ENCODE data around the gene PTPRN2. TPM values are rescaled to one million over a fixed set of nuclear protein-coding genes. Genes with fewer than 3 reads are reported as not detected.

Gene PTPRN2
- total and polyA plus RNA-seq, 2 of the 8 experiments (the other 6 are each of a cell fraction or from before 2014, with no cell fraction given): 2.6 to 4.5 TPM

DNA sequence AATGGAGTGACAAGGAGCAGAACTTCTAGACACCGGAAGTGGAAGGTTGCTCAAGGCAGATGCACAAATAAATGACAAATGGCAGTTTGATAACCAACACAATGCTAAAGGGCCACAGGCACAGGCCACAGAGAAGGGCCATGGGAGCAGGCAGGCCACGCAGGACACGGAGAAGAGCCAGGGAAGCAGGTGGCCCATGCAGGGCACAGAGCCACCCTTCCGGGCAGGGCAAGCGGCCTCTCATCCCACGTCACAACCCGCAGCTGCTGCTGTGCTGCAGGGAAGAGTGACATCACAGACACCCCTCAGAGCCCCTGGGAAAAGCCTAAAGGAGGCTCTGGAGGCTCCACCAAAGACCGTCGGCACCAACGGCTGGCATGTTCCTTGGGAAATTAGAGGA is 328.5 kb downstream of the PTPRN2 start (continued):
- TF ChIP-seq, protein P1, sequence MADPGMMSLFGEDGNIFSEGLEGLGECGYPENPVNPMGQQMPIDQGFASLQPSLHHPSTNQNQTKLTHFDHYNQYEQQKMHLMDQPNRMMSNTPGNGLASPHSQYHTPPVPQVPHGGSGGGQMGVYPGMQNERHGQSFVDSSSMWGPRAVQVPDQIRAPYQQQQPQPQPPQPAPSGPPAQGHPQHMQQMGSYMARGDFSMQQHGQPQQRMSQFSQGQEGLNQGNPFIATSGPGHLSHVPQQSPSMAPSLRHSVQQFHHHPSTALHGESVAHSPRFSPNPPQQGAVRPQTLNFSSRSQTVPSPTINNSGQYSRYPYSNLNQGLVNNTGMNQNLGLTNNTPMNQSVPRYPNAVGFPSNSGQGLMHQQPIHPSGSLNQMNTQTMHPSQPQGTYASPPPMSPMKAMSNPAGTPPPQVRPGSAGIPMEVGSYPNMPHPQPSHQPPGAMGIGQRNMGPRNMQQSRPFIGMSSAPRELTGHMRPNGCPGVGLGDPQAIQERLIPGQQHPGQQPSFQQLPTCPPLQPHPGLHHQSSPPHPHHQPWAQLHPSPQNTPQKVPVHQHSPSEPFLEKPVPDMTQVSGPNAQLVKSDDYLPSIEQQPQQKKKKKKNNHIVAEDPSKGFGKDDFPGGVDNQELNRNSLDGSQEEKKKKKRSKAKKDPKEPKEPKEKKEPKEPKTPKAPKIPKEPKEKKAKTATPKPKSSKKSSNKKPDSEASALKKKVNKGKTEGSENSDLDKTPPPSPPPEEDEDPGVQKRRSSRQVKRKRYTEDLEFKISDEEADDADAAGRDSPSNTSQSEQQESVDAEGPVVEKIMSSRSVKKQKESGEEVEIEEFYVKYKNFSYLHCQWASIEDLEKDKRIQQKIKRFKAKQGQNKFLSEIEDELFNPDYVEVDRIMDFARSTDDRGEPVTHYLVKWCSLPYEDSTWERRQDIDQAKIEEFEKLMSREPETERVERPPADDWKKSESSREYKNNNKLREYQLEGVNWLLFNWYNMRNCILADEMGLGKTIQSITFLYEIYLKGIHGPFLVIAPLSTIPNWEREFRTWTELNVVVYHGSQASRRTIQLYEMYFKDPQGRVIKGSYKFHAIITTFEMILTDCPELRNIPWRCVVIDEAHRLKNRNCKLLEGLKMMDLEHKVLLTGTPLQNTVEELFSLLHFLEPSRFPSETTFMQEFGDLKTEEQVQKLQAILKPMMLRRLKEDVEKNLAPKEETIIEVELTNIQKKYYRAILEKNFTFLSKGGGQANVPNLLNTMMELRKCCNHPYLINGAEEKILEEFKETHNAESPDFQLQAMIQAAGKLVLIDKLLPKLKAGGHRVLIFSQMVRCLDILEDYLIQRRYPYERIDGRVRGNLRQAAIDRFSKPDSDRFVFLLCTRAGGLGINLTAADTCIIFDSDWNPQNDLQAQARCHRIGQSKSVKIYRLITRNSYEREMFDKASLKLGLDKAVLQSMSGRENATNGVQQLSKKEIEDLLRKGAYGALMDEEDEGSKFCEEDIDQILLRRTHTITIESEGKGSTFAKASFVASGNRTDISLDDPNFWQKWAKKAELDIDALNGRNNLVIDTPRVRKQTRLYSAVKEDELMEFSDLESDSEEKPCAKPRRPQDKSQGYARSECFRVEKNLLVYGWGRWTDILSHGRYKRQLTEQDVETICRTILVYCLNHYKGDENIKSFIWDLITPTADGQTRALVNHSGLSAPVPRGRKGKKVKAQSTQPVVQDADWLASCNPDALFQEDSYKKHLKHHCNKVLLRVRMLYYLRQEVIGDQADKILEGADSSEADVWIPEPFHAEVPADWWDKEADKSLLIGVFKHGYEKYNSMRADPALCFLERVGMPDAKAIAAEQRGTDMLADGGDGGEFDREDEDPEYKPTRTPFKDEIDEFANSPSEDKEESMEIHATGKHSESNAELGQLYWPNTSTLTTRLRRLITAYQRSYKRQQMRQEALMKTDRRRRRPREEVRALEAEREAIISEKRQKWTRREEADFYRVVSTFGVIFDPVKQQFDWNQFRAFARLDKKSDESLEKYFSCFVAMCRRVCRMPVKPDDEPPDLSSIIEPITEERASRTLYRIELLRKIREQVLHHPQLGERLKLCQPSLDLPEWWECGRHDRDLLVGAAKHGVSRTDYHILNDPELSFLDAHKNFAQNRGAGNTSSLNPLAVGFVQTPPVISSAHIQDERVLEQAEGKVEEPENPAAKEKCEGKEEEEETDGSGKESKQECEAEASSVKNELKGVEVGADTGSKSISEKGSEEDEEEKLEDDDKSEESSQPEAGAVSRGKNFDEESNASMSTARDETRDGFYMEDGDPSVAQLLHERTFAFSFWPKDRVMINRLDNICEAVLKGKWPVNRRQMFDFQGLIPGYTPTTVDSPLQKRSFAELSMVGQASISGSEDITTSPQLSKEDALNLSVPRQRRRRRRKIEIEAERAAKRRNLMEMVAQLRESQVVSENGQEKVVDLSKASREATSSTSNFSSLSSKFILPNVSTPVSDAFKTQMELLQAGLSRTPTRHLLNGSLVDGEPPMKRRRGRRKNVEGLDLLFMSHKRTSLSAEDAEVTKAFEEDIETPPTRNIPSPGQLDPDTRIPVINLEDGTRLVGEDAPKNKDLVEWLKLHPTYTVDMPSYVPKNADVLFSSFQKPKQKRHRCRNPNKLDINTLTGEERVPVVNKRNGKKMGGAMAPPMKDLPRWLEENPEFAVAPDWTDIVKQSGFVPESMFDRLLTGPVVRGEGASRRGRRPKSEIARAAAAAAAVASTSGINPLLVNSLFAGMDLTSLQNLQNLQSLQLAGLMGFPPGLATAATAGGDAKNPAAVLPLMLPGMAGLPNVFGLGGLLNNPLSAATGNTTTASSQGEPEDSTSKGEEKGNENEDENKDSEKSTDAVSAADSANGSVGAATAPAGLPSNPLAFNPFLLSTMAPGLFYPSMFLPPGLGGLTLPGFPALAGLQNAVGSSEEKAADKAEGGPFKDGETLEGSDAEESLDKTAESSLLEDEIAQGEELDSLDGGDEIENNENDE (IDR thresholded peaks at IDR 0.05; ENCODE audit: insufficient replicate concordance, low read length): no peak
- TF ChIP-seq GABPA (IDR thresholded peaks at IDR 0.05; ENCODE audit: borderline replicate concordance, insufficient read depth, low read length) (no peak), KDM5A (IDR thresholded peaks at IDR 0.05; ENCODE audit: low read length) (no peak), TEAD4 (IDR thresholded peaks at IDR 0.05; ENCODE audit: low read depth, low read length) (no peak), RXRA (IDR thresholded peaks at IDR 0.05; ENCODE audit: insufficient read depth, low read depth, low read length) (no peak), MAFK (IDR thresholded peaks at IDR 0.05; ENCODE audit: low read depth, low read length) (no peak), SAP30 (IDR thresholded peaks at IDR 0.05; ENCODE audit: insufficient read depth, insufficient replicate concordance, low read length) (no peak), PHF8 (conservative IDR thresholded peaks at IDR 0.05; ENCODE audit: low read depth, low read length) (no peak), RBBP5 (IDR thresholded peaks at IDR 0.05; ENCODE audit: borderline replicate concordance, low read depth, low read length) (no peak), POU5F1 (IDR thresholded peaks at IDR 0.05; ENCODE audit: low read depth, low read length) (no peak), HDAC2 (IDR thresholded peaks at IDR 0.05; ENCODE audit: borderline replicate concordance in 1 of 2, low read depth in 2 of 2, low read length in 2 of 2) (no peak), YY1 (IDR thresholded peaks at IDR 0.05; ENCODE audit: low read depth, low read length) (no peak)

All from H1 (cell line).